ENCODE data around the gene PPARG. TPM values are rescaled to one million over a fixed set of nuclear protein-coding genes. Genes with fewer than 3 reads are reported as not detected.

Gene PPARG
- total and polyA plus RNA-seq, 2 experiments from 2014 or later = 0.49 to 0.76 TPM

DNA sequence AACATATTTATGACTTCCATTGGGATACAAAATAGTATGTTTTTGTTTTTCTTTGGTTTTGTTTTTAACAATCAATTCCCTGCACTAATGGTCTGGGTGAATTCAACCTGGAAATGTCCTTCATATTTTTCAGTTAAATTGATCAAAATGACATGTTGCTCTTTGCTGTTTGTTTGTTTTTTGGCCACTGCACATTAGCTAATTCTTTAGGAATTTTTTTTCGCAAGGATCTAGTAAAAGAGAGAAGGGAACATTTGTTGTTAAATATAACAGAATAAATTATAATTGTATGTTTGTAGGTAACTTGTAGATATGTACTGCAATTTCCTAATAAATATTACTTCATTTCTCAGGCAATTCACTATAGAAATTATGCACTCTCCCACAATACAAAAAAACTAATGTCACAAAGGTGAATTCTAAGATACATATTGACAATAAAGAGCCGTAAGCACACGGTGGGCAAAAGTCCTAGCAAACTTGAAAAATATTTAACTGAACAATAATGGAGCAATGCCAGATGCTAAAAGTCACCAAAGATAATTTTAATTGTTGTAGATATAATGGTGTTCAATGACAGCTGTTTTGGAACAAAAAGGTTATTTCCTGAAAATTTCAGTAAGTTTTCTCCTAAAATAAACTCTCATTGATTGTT, 21.4 kb upstream of the PPARG start:
- no peaks in the 10 kb centered on the region for H3K9me2 ChIP-seq (ENCODE audit: insufficient read depth)
- H3K36me3 ChIP-seq (ENCODE audit: low read depth) = no peaks in the 10 kb centered on the region
- no peaks in the 10 kb centered on the region for H3K9me3 ChIP-seq (ENCODE audit: low read depth)
- no peak for DNase-seq
- no peak overlapping the region for H3K27ac ChIP-seq
- TF ChIP-seq EZH2 (IDR thresholded peaks at IDR 0.05; ENCODE audit: insufficient read depth, poor library complexity, severe bottlenecking) (no peak), EZH2phosphoT487 (IDR thresholded peaks at IDR 0.05; ENCODE audit: insufficient read depth, low read depth) (no peak)
- no peaks in the 10 kb centered on the region for H4K20me1 ChIP-seq (ENCODE audit: insufficient read depth)
- no peak overlapping the region for H3K4me2 ChIP-seq (ENCODE audit: unreplicated experiment)
- no peak overlapping the region for H2AFZ ChIP-seq
- no peaks in the 10 kb centered on the region for H3K4me1 ChIP-seq (ENCODE audit: insufficient read depth)
- no peak overlapping the region for H3K4me3 ChIP-seq
- in situ Hi-C loops (cut with MboI) = no loop called here
- H3K9ac ChIP-seq = no peak overlapping the region
- no peaks in the 10 kb centered on the region for H3F3A ChIP-seq (ENCODE audit: insufficient read depth)
- H3K27me3 ChIP-seq (replicated peaks; ENCODE audit: insufficient read depth) = no peaks in the 10 kb centered on the region
- WGBS, 2 experiments (ENCODE audit: low coverage in 1 of 2, low lambda C conversion rate in 2 of 2, missing lambda C conversion rate in 2 of 2) = 84 to 86% methylated on average over 3 of the region's 3 CpGs
- H3K79me2 ChIP-seq (ENCODE audit: insufficient read depth) = no peaks in the 10 kb centered on the region

GRCh38 chr3:12268049-12268735, 20.7 kb upstream of the PPARG start:
- H3K4me1 ChIP-seq (ENCODE audit: insufficient read depth) = no peaks in the 10 kb centered on the region
- TF ChIP-seq EZH2 (IDR thresholded peaks at IDR 0.05; ENCODE audit: insufficient read depth, poor library complexity, severe bottlenecking) (no peak), EZH2phosphoT487 (IDR thresholded peaks at IDR 0.05; ENCODE audit: insufficient read depth, low read depth) (no peak)
- H3K27ac ChIP-seq = no peak overlapping the region
- H3K27me3 ChIP-seq (replicated peaks; ENCODE audit: insufficient read depth) = no peaks in the 10 kb centered on the region
- no peak overlapping the region for H3K9ac ChIP-seq
- no peak overlapping the region for H2AFZ ChIP-seq
- H3K79me2 ChIP-seq (ENCODE audit: insufficient read depth) = no peaks in the 10 kb centered on the region
- H3K4me3 ChIP-seq = no peak overlapping the region
- H3K9me3 ChIP-seq (ENCODE audit: low read depth) = no peaks in the 10 kb centered on the region
- H3K4me2 ChIP-seq (ENCODE audit: unreplicated experiment) = no peak overlapping the region
- H3F3A ChIP-seq (ENCODE audit: insufficient read depth) = no peaks in the 10 kb centered on the region
- in situ Hi-C loops (cut with MboI) = no loop called here
- WGBS, 2 experiments (ENCODE audit: low coverage in 1 of 2, low lambda C conversion rate in 2 of 2, missing lambda C conversion rate in 2 of 2) = 78 to 80% methylated on average over 3 of the region's 3 CpGs
- no peaks in the 10 kb centered on the region for H4K20me1 ChIP-seq (ENCODE audit: insufficient read depth)
- no peak for DNase-seq
- no peaks in the 10 kb centered on the region for H3K9me2 ChIP-seq (ENCODE audit: insufficient read depth)
- no peaks in the 10 kb centered on the region for H3K36me3 ChIP-seq (ENCODE audit: low read depth)

GRCh38 chr3:12270976-12271375, 17.9 kb upstream of the PPARG start:
- H3K4me1 ChIP-seq (ENCODE audit: insufficient read depth) = no peaks in the 10 kb centered on the region
- TF ChIP-seq EZH2 (IDR thresholded peaks at IDR 0.05; ENCODE audit: insufficient read depth, poor library complexity, severe bottlenecking) (no peak), EZH2phosphoT487 (IDR thresholded peaks at IDR 0.05; ENCODE audit: insufficient read depth, low read depth) (no peak)
- WGBS, 2 experiments (ENCODE audit: low coverage in 1 of 2, low lambda C conversion rate in 2 of 2, missing lambda C conversion rate in 2 of 2) = 69 to 71% methylated on average over 5 of the region's 5 CpGs
- no peak overlapping the region for H3K4me3 ChIP-seq
- H3K79me2 ChIP-seq (ENCODE audit: insufficient read depth) = no peaks in the 10 kb centered on the region
- no peaks in the 10 kb centered on the region for H3K36me3 ChIP-seq (ENCODE audit: low read depth)
- H3K9me2 ChIP-seq (ENCODE audit: insufficient read depth) = no peaks in the 10 kb centered on the region
- in situ Hi-C loops (cut with MboI) = no loop called here
- no peaks in the 10 kb centered on the region for H3F3A ChIP-seq (ENCODE audit: insufficient read depth)
- no peak for DNase-seq
- H3K9ac ChIP-seq = no peak overlapping the region
- no peak overlapping the region for H3K4me2 ChIP-seq (ENCODE audit: unreplicated experiment)
- no peak overlapping the region for H3K27ac ChIP-seq
- H2AFZ ChIP-seq = no peak overlapping the region
- no peaks in the 10 kb centered on the region for H3K9me3 ChIP-seq (ENCODE audit: low read depth)
- H4K20me1 ChIP-seq (ENCODE audit: insufficient read depth) = no peaks in the 10 kb centered on the region
- no peaks in the 10 kb centered on the region for H3K27me3 ChIP-seq (replicated peaks; ENCODE audit: insufficient read depth)

DNA sequence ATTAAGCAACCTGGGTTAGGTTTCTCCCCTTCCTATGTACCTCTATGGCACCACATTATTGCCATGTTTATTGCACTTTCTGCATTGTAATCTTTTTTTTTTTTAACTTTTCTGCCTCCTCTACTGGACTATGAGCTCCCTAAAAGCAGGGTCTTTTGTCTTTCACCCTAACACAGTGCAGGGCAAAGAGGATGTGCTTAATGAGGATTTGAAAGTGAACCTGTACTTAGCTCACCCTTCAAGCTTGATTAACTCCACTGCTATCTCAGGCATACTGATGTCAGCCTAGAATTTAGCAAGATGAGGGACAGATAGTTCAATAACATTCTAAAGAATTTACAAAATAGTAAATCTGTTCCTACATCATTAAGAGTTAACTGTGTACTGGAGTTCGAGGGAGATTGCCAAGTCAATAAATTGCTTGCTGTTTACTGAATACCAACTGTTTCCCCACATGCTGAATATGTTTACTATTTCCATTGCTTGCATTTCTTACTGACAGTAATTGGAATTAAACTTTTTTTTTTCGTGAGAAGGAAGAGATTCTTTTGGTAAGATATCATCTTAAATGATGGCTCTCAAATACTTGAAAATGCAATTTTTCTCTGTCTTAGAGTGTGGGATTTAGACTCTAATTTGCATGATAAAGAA, 15.7 kb upstream of the PPARG start:
- Histone ChIP-seq H3K9me2 (ENCODE audit: insufficient read depth) (no peaks in the 10 kb centered on the region), H3K27ac (no peak overlapping the region), H3K4me1 (ENCODE audit: insufficient read depth) (no peaks in the 10 kb centered on the region), H2AFZ (no peak overlapping the region), H3K9ac (no peak overlapping the region), H3K36me3 (ENCODE audit: low read depth) (no peaks in the 10 kb centered on the region), H4K20me1 (ENCODE audit: insufficient read depth) (no peaks in the 10 kb centered on the region), H3K4me3 (no peak overlapping the region), H3K4me2 (ENCODE audit: unreplicated experiment) (no peak overlapping the region), H3K9me3 (ENCODE audit: low read depth) (no peaks in the 10 kb centered on the region), H3K79me2 (ENCODE audit: insufficient read depth) (no peaks in the 10 kb centered on the region), H3F3A (ENCODE audit: insufficient read depth) (no peaks in the 10 kb centered on the region), H3K27me3 (replicated peaks; ENCODE audit: insufficient read depth) (no peaks in the 10 kb centered on the region)
- no peak for TF ChIP-seq EZH2phosphoT487 (IDR thresholded peaks at IDR 0.05; ENCODE audit: insufficient read depth, low read depth)
- TF ChIP-seq EZH2 (IDR thresholded peaks at IDR 0.05; ENCODE audit: insufficient read depth, poor library complexity, severe bottlenecking) = no peak
- DNase-seq = no peak
- in situ Hi-C loops (cut with MboI) = no loop called here
- WGBS, 2 experiments (ENCODE audit: low coverage in 1 of 2, low lambda C conversion rate in 2 of 2, missing lambda C conversion rate in 2 of 2) = 5% methylated on average over 2 of the region's 2 CpGs
